Measurements from ENCODE around the gene KCTD15.

GRCh38 chr19:33781996-33782395 lies 14.7 kb upstream of the KCTD15 start:
- TF ChIP-seq, protein P1, sequence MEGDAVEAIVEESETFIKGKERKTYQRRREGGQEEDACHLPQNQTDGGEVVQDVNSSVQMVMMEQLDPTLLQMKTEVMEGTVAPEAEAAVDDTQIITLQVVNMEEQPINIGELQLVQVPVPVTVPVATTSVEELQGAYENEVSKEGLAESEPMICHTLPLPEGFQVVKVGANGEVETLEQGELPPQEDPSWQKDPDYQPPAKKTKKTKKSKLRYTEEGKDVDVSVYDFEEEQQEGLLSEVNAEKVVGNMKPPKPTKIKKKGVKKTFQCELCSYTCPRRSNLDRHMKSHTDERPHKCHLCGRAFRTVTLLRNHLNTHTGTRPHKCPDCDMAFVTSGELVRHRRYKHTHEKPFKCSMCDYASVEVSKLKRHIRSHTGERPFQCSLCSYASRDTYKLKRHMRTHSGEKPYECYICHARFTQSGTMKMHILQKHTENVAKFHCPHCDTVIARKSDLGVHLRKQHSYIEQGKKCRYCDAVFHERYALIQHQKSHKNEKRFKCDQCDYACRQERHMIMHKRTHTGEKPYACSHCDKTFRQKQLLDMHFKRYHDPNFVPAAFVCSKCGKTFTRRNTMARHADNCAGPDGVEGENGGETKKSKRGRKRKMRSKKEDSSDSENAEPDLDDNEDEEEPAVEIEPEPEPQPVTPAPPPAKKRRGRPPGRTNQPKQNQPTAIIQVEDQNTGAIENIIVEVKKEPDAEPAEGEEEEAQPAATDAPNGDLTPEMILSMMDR (IDR thresholded peaks at IDR 0.05; ENCODE audit: insufficient read depth, low read length, poor library complexity, severe bottlenecking): no peak
- TF ChIP-seq EZH2phosphoT487 (conservative IDR thresholded peaks at IDR 0.05; ENCODE audit: low read length): no peak
